ENCODE measurements around the gene SGSM2. TPM values are rescaled to one million over a fixed set of nuclear protein-coding genes. Genes with fewer than 3 reads are reported as not detected.

Gene SGSM2
- total RNA-seq, 1 experiment from 2014 or later, result 31.4 TPM

- no peaks in the 10 kb centered on the region for H3K27me3 ChIP-seq (ENCODE audit: control insufficient read depth, insufficient read depth, low read length)
- DNase-seq, result peak; percentile 87
- peak overlapping the region; percentile 86 for H3K4me3 ChIP-seq (ENCODE audit: insufficient read depth, low read depth, low read length)
- H3K36me3 ChIP-seq (replicated peaks; ENCODE audit: control insufficient read depth, insufficient read depth, low read length), result no peaks in the 10 kb centered on the region
Measured at GRCh38 chr17:2400474-2400866, 63.2 kb downstream of the SGSM2 start.

DNA sequence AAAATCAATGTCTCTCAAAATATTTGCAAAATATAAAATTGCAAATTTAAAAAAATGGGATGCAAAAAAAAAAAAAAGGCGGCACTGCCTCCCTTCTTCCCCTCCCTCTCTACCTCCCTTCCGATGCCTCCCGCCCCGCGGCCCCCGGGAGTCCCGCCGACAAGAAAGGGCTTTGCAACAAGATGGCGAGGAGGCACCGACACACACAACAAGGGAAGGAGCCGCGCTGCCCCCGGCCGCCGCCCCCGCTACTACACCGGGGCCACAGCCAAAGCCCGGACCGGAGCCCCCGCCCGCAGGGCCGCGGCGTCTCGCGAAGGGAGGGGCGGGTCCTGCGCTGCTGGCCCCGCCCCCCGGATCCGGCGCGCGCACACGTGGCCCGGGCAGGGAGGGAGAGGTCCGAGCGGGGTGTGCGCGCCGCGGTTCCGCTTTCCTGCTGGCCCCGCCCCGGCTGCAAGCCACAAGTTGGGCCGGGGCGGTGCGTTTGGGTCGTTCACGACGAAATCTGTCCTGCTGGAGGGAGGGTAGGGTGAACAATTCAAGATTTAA is 63.6 kb downstream of the SGSM2 start, which contains the start of gene MNT:
Gene MNT (minus strand): TSS at position 184 of the 549 bp plus-strand sequence. CDS start 348 bp downstream, outside the sequence.
- no peaks in the 10 kb centered on the region for H3K36me3 ChIP-seq (replicated peaks; ENCODE audit: control insufficient read depth, insufficient read depth, low read length)
- DNase-seq, result peak; percentile 98
- H3K4me3 ChIP-seq (ENCODE audit: insufficient read depth, low read depth, low read length), result peak within 1 kb of the TSS; percentile 86
- H3K27me3 ChIP-seq (ENCODE audit: control insufficient read depth, insufficient read depth, low read length), result no peaks in the 10 kb centered on the region

DNA sequence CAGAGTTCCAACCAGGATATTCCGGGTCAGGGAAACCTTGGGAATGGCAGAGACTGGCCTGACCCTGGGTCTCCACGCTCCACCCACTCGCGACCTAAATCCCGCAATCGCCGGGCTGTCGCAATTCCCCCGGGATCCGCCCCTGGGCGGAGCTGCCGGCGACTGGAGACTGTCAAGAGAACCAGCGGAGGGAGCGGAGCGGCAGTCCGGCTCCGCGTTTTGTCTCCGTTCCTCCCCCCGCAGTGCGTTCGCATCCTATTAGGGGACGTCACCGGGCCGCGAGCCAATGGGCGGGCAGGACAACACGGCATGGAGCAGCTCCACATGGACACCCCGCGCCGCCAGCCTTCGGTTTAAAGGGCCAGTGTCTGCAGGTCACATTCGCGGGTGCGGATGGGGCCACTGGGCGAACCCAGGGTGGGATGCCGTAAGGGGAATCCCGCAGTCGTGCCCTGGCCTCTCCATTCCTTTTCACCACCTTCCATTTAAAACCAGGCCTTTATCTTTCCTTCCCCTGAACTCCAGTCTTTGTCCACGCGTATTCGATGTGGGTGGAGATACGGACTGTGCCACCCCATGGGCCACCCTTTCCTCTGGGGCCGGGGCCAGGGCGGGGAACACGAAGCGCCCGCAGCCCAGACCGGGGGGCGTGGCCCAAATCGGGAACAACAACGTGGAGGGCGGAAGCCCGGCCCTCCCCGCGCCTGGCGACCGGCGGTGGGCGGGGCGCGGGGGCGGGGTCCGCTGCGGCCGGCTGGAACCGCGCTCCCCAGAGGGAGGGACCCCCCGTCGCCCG is 64.3 kb downstream of the SGSM2 start:
- peak; percentile 97 for DNase-seq
- H3K4me3 ChIP-seq (ENCODE audit: insufficient read depth, low read depth, low read length), result peak overlapping the region; percentile 86
- no peaks in the 10 kb centered on the region for H3K27me3 ChIP-seq (ENCODE audit: control insufficient read depth, insufficient read depth, low read length)
- H3K36me3 ChIP-seq (replicated peaks; ENCODE audit: control insufficient read depth, insufficient read depth, low read length), result no peaks in the 10 kb centered on the region

DNA sequence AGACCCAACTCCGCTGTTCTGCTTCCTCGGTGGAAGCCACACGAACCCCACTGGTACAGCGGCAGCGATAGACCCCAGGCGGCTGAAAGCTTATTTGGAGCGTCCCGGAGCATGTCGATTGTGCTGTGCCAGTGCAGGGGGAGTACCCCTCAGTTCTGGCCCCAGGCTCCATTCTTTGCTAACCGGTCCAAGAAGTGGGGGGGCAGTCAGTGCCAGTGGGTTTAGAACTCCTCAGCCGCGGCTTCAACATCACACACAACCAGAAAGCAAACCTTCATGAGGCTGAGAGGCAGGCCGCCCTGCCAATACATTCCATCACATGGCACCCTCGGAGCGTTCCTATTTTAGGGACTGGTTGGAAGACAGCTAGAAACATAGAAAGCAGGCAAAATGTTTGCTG is 65.2 kb downstream of the SGSM2 start:
- no peaks in the 10 kb centered on the region for H3K27me3 ChIP-seq (ENCODE audit: control insufficient read depth, insufficient read depth, low read length)

GRCh38 chr17:2403044-2403443 is 65.7 kb downstream of the SGSM2 start:
- DNase-seq, result no peak
- Histone ChIP-seq H3K36me3 (replicated peaks; ENCODE audit: control insufficient read depth, insufficient read depth, low read length) (no peaks in the 10 kb centered on the region), H3K4me3 (ENCODE audit: insufficient read depth, low read depth, low read length) (no peak overlapping the region), H3K27me3 (ENCODE audit: control insufficient read depth, insufficient read depth, low read length) (no peaks in the 10 kb centered on the region)

More for the DNA sequence above, 65.2 kb downstream of the SGSM2 start:
- peak; percentile 58 for DNase-seq
- Histone ChIP-seq H3K36me3 (replicated peaks; ENCODE audit: control insufficient read depth, insufficient read depth, low read length) (no peaks in the 10 kb centered on the region), H3K4me3 (ENCODE audit: insufficient read depth, low read depth, low read length) (peak overlapping the region; percentile 86)

GRCh38 chr17:2405247-2405926 is 68.1 kb downstream of the SGSM2 start:
- no peak for DNase-seq
- Histone ChIP-seq H3K4me3 (ENCODE audit: insufficient read depth, low read depth, low read length) (no peak overlapping the region), H3K36me3 (replicated peaks; ENCODE audit: control insufficient read depth, insufficient read depth, low read length) (no peaks in the 10 kb centered on the region), H3K27me3 (ENCODE audit: control insufficient read depth, insufficient read depth, low read length) (no peaks in the 10 kb centered on the region)

GRCh38 chr17:2406271-2406902 is 69.1 kb downstream of the SGSM2 start:
- Histone ChIP-seq H3K36me3 (replicated peaks; ENCODE audit: control insufficient read depth, insufficient read depth, low read length) (peaks cover 3% of the 10 kb centered on the region), H3K27me3 (ENCODE audit: control insufficient read depth, insufficient read depth, low read length) (no peaks in the 10 kb centered on the region), H3K4me3 (ENCODE audit: insufficient read depth, low read depth, low read length) (no peak overlapping the region)
- no peak for DNase-seq

DNA sequence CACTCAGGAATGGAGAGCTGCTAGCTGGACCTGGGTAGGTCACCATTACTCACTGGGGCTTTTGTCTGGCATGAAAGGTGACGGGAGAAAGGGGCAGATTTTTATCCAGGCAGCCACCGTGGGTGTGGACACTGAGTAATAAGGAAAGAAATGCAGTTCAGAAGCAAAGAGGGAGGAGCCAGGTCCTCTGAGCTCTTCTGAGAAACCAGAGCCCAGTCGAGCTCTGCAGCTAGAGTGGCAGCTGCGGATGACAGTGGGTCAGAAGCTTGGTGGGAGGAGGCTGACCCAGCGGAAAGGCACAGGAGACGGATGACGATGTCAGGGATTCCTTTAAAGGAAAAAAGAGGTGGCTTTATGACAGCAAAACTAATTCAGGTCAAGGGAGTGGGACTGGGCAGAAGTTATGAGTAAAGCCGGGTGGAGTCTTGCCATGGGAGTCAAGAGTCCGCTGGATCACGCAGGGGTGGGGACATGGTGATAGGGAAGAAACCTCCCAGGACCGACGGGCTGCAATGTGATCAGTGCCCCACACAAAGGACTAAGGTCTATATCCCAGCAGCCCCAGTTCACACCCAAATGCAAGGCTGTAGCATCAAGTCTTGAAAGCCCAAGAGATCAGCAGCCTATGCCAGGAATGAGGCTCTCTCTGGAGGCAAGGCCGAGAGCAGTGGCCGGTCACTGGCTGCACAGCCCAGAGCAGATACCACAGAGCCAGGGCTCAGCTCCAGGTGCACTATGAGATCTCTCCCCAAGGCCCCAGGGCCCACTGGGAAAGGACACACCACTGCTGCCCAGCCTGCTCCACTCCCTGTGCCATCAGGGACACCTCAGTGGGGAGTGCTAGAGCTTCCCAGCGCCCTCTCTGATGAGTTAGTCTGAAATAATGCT is 69.8 kb downstream of the SGSM2 start:
- Histone ChIP-seq H3K36me3 (replicated peaks; ENCODE audit: control insufficient read depth, insufficient read depth, low read length) (peaks cover 3% of the 10 kb centered on the region), H3K4me3 (ENCODE audit: insufficient read depth, low read depth, low read length) (no peak overlapping the region), H3K27me3 (ENCODE audit: control insufficient read depth, insufficient read depth, low read length) (no peaks in the 10 kb centered on the region)
- DNase-seq, result no peak

- Histone ChIP-seq H3K27me3 (ENCODE audit: control insufficient read depth, insufficient read depth, low read length) (no peaks in the 10 kb centered on the region), H3K36me3 (replicated peaks; ENCODE audit: control insufficient read depth, insufficient read depth, low read length) (peaks cover 12% of the 10 kb centered on the region), H3K4me3 (ENCODE audit: insufficient read depth, low read depth, low read length) (no peak overlapping the region)
- DNase-seq, result no peak
Measured at GRCh38 chr17:2410951-2411350, 73.7 kb downstream of the SGSM2 start.

- DNase-seq, result peak; percentile 76
- Histone ChIP-seq H3K36me3 (replicated peaks; ENCODE audit: control insufficient read depth, insufficient read depth, low read length) (peaks cover 12% of the 10 kb centered on the region), H3K27me3 (ENCODE audit: control insufficient read depth, insufficient read depth, low read length) (no peaks in the 10 kb centered on the region), H3K4me3 (ENCODE audit: insufficient read depth, low read depth, low read length) (no peak overlapping the region)
Measured at GRCh38 chr17:2412561-2413021, 75.3 kb downstream of the SGSM2 start.

DNA sequence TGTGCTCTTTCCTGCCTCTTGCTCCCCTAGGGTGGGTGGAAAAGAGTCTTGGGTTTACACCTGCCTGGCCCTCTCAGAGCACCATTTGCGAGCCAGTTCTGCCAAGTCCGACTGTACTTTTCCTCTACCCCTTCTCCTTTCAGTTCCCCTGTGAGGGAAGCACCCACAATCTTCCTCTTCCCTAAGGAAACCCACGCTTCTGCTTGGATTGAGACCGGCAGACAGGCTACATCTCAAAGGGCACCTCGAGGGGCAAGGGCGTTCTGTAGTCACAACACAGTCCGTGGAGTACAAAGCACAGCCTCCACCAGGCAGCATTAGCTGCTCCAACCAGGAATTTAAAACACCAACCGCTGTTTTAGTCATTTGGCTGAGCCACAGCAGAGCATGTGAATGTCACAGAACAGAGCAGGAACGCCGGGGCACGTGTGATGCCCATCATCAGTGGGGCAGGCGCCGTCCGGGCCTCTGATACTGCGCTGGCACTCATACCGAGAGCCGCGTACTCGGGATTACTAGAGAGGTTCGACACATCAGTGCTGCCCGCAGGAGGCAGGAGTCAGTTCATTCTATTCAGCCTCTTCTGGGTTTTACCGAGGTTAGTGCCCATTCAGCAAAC is 77.3 kb downstream of the SGSM2 start:
- Histone ChIP-seq H3K4me3 (ENCODE audit: insufficient read depth, low read depth, low read length) (no peak overlapping the region), H3K27me3 (ENCODE audit: control insufficient read depth, insufficient read depth, low read length) (no peaks in the 10 kb centered on the region), H3K36me3 (replicated peaks; ENCODE audit: control insufficient read depth, insufficient read depth, low read length) (peaks cover 17% of the 10 kb centered on the region)
- no peak for DNase-seq

DNA sequence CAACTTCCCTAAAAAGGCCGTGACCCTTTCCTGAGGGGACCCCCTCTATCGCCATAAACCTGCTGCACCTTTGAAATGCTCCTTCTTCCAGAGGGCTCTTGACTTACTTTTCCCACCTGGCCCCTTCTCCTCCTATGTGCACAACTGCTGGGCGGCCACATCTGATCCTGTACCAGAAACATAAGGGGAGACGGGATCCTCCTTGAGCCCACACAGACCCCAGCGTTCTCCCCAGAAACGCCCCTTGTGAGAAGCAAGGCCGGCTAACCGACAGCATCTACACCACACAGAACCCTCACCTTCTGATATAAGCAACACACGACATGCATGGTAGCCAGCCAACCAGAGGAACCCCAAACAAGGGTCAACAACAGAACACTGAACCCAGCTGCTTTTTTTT is 77.8 kb downstream of the SGSM2 start:
- no peaks in the 10 kb centered on the region for H3K27me3 ChIP-seq (ENCODE audit: control insufficient read depth, insufficient read depth, low read length)
- peaks cover 20% of the 10 kb centered on the region for H3K36me3 ChIP-seq (replicated peaks; ENCODE audit: control insufficient read depth, insufficient read depth, low read length)
- no peak for DNase-seq
- no peak overlapping the region for H3K4me3 ChIP-seq (ENCODE audit: insufficient read depth, low read depth, low read length)

DNA sequence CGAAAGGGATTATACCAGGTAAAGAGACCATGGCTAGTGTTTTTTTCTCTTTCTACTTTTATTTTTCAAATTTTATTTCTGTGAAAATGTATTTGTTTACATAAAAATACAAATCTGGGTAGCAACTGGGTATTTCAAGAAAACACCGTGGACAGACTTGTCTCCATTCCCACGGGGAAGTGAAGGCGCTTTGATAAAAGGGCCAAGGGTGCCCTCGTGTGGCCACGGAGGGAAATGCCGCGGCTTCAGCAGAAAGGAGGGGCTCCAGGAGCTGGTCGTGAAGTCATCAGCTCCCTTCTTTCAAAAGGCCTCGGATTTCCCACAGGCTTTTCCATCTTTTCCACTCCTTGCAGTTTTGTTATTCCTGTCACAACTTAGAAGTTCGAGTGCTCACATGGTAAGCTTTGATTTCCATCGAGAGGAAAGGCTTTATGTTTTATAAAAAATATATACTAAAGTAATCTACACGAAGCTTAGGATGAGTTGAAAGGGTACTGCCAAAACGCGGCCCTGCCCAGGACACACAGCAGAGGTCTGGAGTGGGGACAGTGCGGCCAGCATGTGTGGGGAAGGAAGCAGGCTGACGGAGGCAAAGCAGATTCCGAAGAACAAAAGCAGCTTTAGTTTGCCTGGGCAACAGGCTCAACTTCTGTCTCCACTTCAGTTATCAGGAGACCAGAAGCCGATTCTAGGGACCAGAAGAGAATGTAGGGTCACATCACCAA is 78.9 kb downstream of the SGSM2 start:
- Histone ChIP-seq H3K36me3 (replicated peaks; ENCODE audit: control insufficient read depth, insufficient read depth, low read length) (peaks cover 19% of the 10 kb centered on the region), H3K4me3 (ENCODE audit: insufficient read depth, low read depth, low read length) (no peak overlapping the region), H3K27me3 (ENCODE audit: control insufficient read depth, insufficient read depth, low read length) (no peaks in the 10 kb centered on the region)
- peak; percentile 92 for DNase-seq

All from H7 (cell line).